Islet of Langerhans (tissue), 1 donor: Measurements from ENCODE around the gene ZNF407.

Experiments
- FAIRE-seq: peaks from one replicate; lab custom pipeline; 2011; peaks lifted over from hg19 to GRCh38; lab: Jason Lieb, UNC

Gene ZNF407

GRCh38 chr18:74793746-74794145 is 196.1 kb downstream of the ZNF407 start:
- FAIRE-seq, result no peak

GRCh38 chr18:74795751-74796150 is 198.1 kb downstream of the ZNF407 start:
- FAIRE-seq, result no peak

- no peak for FAIRE-seq
Observed at GRCh38 chr18:74796211-74796610, 198.5 kb downstream of the ZNF407 start.

- FAIRE-seq, result peak; percentile 94
Observed at GRCh38 chr18:74796841-74797576, 199.3 kb downstream of the ZNF407 start.

- FAIRE-seq, result no peak
Observed at GRCh38 chr18:74797577-74798151, 200.0 kb downstream of the ZNF407 start.

- no peak for FAIRE-seq
Observed at GRCh38 chr18:74799542-74799941, 201.9 kb downstream of the ZNF407 start.

- peak; percentile 49 for FAIRE-seq
Observed at GRCh38 chr18:74800098-74800497, 202.4 kb downstream of the ZNF407 start.

- FAIRE-seq, result no peak
Observed at GRCh38 chr18:74803117-74803516, 205.4 kb downstream of the ZNF407 start.

- FAIRE-seq, result peak; percentile 97
Observed at GRCh38 chr18:74803769-74804168, 206.1 kb downstream of the ZNF407 start.

GRCh38 chr18:74804677-74805076 is 207.0 kb downstream of the ZNF407 start:
- peak; percentile 93 for FAIRE-seq

- peak; percentile 21 for FAIRE-seq
Observed at GRCh38 chr18:74806073-74806472, 208.4 kb downstream of the ZNF407 start.

- peak; percentile 87 for FAIRE-seq
Observed at GRCh38 chr18:74806700-74807416, 209.2 kb downstream of the ZNF407 start.

- no peak for FAIRE-seq
Observed at GRCh38 chr18:74817576-74817975, 219.9 kb downstream of the ZNF407 start.

GRCh38 chr18:74818516-74819175 is 221.0 kb downstream of the ZNF407 start:
- FAIRE-seq, result no peak

- no peak for FAIRE-seq
Observed at GRCh38 chr18:74819433-74820059, 221.9 kb downstream of the ZNF407 start.

GRCh38 chr18:74820160-74820780 is 222.6 kb downstream of the ZNF407 start:
- FAIRE-seq, result no peak

- FAIRE-seq, result no peak
Observed at GRCh38 chr18:74825460-74825859, 227.8 kb downstream of the ZNF407 start.

- FAIRE-seq, result no peak
Observed at GRCh38 chr18:74826572-74826971, 228.9 kb downstream of the ZNF407 start.

GRCh38 chr18:74828200-74828599 is 230.5 kb downstream of the ZNF407 start:
- no peak for FAIRE-seq

GRCh38 chr18:74831571-74832250 is 234.0 kb downstream of the ZNF407 start:
- FAIRE-seq, result no peak

GRCh38 chr18:74832381-74832780 is 234.7 kb downstream of the ZNF407 start:
- no peak for FAIRE-seq
